CD8-positive, alpha-beta memory T cell (primary cell): ENCODE results near the gene DNAH5. TPM values are rescaled to one million over a fixed set of nuclear protein-coding genes. Genes with fewer than 3 reads are reported as not detected.

Experiments used
- CTCF ChIA-PET: fragments of 350-600 bp; sonication (Branson Sonifier 250); formaldehyde crosslinking; loops from one replicate; lab custom pipeline; 2021; ENCODE audit warnings: antibody characterized with exemption; lab: Charles Lee
- POLR2A ChIA-PET: fragments of 350-600 bp; sonication (Branson Sonifier 250); formaldehyde crosslinking; loops from one replicate; lab custom pipeline; 2021; ENCODE audit warnings: antibody characterized with exemption; lab: Charles Lee
- DNase-seq, 5 donors: peaks; one replicate each; pipeline versions ENCODE4 v3.0.0 to v3.0.0-alpha.2; 2020 to 2022; ENCODE audit warnings: mixed read lengths in 1 of 5
- H3K27ac ChIP-seq: one replicate; pipeline ENCODE4 v1.7.0; 2013; ENCODE audit warnings: low read depth, mild to moderate bottlenecking, low read length, moderate library complexity
- H3K27me3 ChIP-seq: 2 replicates; pipeline ENCODE4 v1.7.0; 2013; ENCODE audit warnings: low read length, mild to moderate bottlenecking; ENCODE audit not compliant: insufficient read depth, poor library complexity, severe bottlenecking
- H3K36me3 ChIP-seq: 2 replicates; pipeline ENCODE4 v1.7.0; 2013; ENCODE audit warnings: mild to moderate bottlenecking, low read length, moderate library complexity; ENCODE audit not compliant: insufficient read depth
- H3K4me1 ChIP-seq: 2 replicates; pipeline ENCODE4 v1.7.0; 2013; ENCODE audit warnings: mild to moderate bottlenecking, low read length, moderate library complexity; ENCODE audit not compliant: insufficient read depth
- H3K4me3 ChIP-seq: 2 replicates; pipeline ENCODE4 v1.7.0; 2013; ENCODE audit warnings: mild to moderate bottlenecking, low read length
- H3K9me3 ChIP-seq: 2 replicates; pipeline ENCODE4 v1.7.0; 2013; ENCODE audit warnings: mild to moderate bottlenecking, low read length
- H3K27ac Mint-ChIP-seq, 8 donors: one replicate each; pipeline ENCODE4 v1.8.0; 2020 to 2021; ENCODE audit warnings: mixed read lengths in 8 of 8, mild to moderate bottlenecking in 6 of 8, inconsistent platforms in 3 of 8, moderate library complexity in 3 of 8
- H3K27me3 Mint-ChIP-seq, 2 donors: one replicate each; pipeline ENCODE4 v1.8.0; 2020 to 2021; ENCODE audit warnings: mixed read lengths in 2 of 2, mild to moderate bottlenecking in 1 of 2, moderate library complexity in 1 of 2
- H3K36me3 Mint-ChIP-seq, 3 donors: one replicate each; pipeline ENCODE4 v1.8.0; 2020 to 2021; ENCODE audit warnings: mixed read lengths in 3 of 3, inconsistent platforms in 1 of 3, mild to moderate bottlenecking in 1 of 3
- H3K4me1 Mint-ChIP-seq, 3 donors: one replicate each; pipeline ENCODE4 v1.8.0; 2020 to 2021; ENCODE audit warnings: mixed read lengths in 3 of 3, inconsistent platforms in 1 of 3, mild to moderate bottlenecking in 1 of 3
- H3K4me3 Mint-ChIP-seq, 7 donors: one replicate each; pipeline ENCODE4 v1.8.0; 2020 to 2021; ENCODE audit warnings: mixed read lengths in 7 of 7, mild to moderate bottlenecking in 6 of 7, moderate library complexity in 4 of 7, inconsistent platforms in 2 of 7
- H3K9me3 Mint-ChIP-seq, 5 donors: one replicate each; pipeline ENCODE4 v1.8.0; 2020 to 2022; ENCODE audit warnings: mixed read lengths in 5 of 5, mild to moderate bottlenecking in 3 of 5, moderate library complexity in 2 of 5, inconsistent platforms in 1 of 5
- polyA plus RNA-seq: library from polyadenylated mRNA; unstranded; fragments of 300-500 nt; fragmentation: Illumina TruSeq; gene quantifications from one replicate; pipeline ENCODE4 v1.2.3, GENCODE V29; 2021
- total RNA-seq, 2 experiments: library from RNA; stranded (reverse); gene quantifications; one replicate each; pipeline ENCODE4 v1.2.3, GENCODE V29; 2021

DNAH5 gene
- total and polyA plus RNA-seq, 3 experiments from 2014 or later: not detected

GRCh38 chr5:13658761-13659160, 285.7 kb downstream of the DNAH5 start:
- peaks cover 0 to 9% (median under 1%) of the 10 kb centered on the region in 5 donors for H3K9me3 Mint-ChIP-seq
- peaks cover 0 to 2% of the 10 kb centered on the region in 2 donors for H3K27me3 Mint-ChIP-seq
- H3K4me3 Mint-ChIP-seq: no peak overlapping the region
- H3K27ac Mint-ChIP-seq: no peak overlapping the region
- no peaks in the 10 kb centered on the region for H3K36me3 Mint-ChIP-seq
- no peak for DNase-seq
- Histone ChIP-seq H3K9me3 (no peaks in the 10 kb centered on the region), H3K4me3 (no peak overlapping the region), H3K27me3 (no peaks in the 10 kb centered on the region), H3K4me1 (no peaks in the 10 kb centered on the region), H3K27ac (no peak overlapping the region), H3K36me3 (no peaks in the 10 kb centered on the region)
- CTCF ChIA-PET: no interaction called here
- H3K4me1 Mint-ChIP-seq: no peaks in the 10 kb centered on the region
- POLR2A ChIA-PET: no interaction called here

- H3K4me1 Mint-ChIP-seq: no peaks in the 10 kb centered on the region
- ChIA-PET POLR2A (no interaction called here), CTCF (no interaction called here)
Observed at GRCh38 chr5:13658152-13658551, 286.3 kb downstream of the DNAH5 start.

GRCh38 chr5:13653709-13654108, 290.8 kb downstream of the DNAH5 start:
- H3K27ac ChIP-seq: no peak overlapping the region
- DNase-seq: no peak
- H3K4me1 ChIP-seq: no peaks in the 10 kb centered on the region
- H3K9me3 Mint-ChIP-seq: peaks cover 2 to 10% (median 3%) of the 10 kb centered on the region in 5 donors
- peaks cover 0 to 2% of the 10 kb centered on the region in 2 donors for H3K27me3 Mint-ChIP-seq
- H3K4me3 Mint-ChIP-seq: no peak overlapping the region
- H3K4me1 Mint-ChIP-seq: no peaks in the 10 kb centered on the region
- H3K27me3 ChIP-seq: no peaks in the 10 kb centered on the region
- no peaks in the 10 kb centered on the region for H3K36me3 ChIP-seq
- H3K27ac Mint-ChIP-seq: no peak overlapping the region
- H3K36me3 Mint-ChIP-seq: no peaks in the 10 kb centered on the region
- no peaks in the 10 kb centered on the region for H3K9me3 ChIP-seq
- no peak overlapping the region for H3K4me3 ChIP-seq
- ChIA-PET POLR2A (no interaction called here), CTCF (interaction anchor here (1.5 kb wide), 1 partner anchor 12 kb away, joined by 3 read pairs; no protein-coding TSS in a partner anchor)

More at GRCh38 chr5:13658152-13658551, 286.3 kb downstream of the DNAH5 start:
- no peaks in the 10 kb centered on the region for H3K27me3 ChIP-seq
- H3K27ac ChIP-seq: no peak overlapping the region
- no peak overlapping the region for H3K27ac Mint-ChIP-seq
- peaks cover 0 to 12% (median 2%) of the 10 kb centered on the region in 5 donors for H3K9me3 Mint-ChIP-seq
- peaks cover 0 to 2% of the 10 kb centered on the region in 2 donors for H3K27me3 Mint-ChIP-seq
- H3K4me1 ChIP-seq: no peaks in the 10 kb centered on the region
- H3K36me3 ChIP-seq: no peaks in the 10 kb centered on the region
- H3K36me3 Mint-ChIP-seq: no peaks in the 10 kb centered on the region
- no peaks in the 10 kb centered on the region for H3K9me3 ChIP-seq
- no peak overlapping the region for H3K4me3 ChIP-seq
- no peak for DNase-seq
- no peak overlapping the region for H3K4me3 Mint-ChIP-seq

GRCh38 chr5:13649656-13650055, 294.8 kb downstream of the DNAH5 start:
- no peak for DNase-seq
- CTCF ChIA-PET: no interaction called here

GRCh38 chr5:13648822-13649221, 295.7 kb downstream of the DNAH5 start:
- no peak overlapping the region for H3K4me3 ChIP-seq
- H3K4me1 ChIP-seq: no peaks in the 10 kb centered on the region
- ChIA-PET CTCF (no interaction called here), POLR2A (no interaction called here)
- no peak for DNase-seq
- H3K36me3 ChIP-seq: no peaks in the 10 kb centered on the region
- Mint-ChIP-seq H3K4me1 (no peaks in the 10 kb centered on the region), H3K9me3 (peaks cover 0 to 13% (median 3%) of the 10 kb centered on the region in 5 donors), H3K27ac (no peak overlapping the region), H3K36me3 (no peaks in the 10 kb centered on the region), H3K27me3 (no peaks in the 10 kb centered on the region), H3K4me3 (no peak overlapping the region)
- H3K9me3 ChIP-seq: no peaks in the 10 kb centered on the region
- no peaks in the 10 kb centered on the region for H3K27me3 ChIP-seq
- no peak overlapping the region for H3K27ac ChIP-seq

More at GRCh38 chr5:13649656-13650055, 294.8 kb downstream of the DNAH5 start:
- POLR2A ChIA-PET: no interaction called here
- Mint-ChIP-seq H3K27ac (no peak overlapping the region), H3K4me1 (no peaks in the 10 kb centered on the region), H3K4me3 (no peak overlapping the region), H3K36me3 (no peaks in the 10 kb centered on the region), H3K27me3 (no peaks in the 10 kb centered on the region), H3K9me3 (peaks cover 2 to 13% (median 3%) of the 10 kb centered on the region in 5 donors)
- Histone ChIP-seq H3K4me1 (no peaks in the 10 kb centered on the region), H3K9me3 (no peaks in the 10 kb centered on the region), H3K36me3 (no peaks in the 10 kb centered on the region), H3K27me3 (no peaks in the 10 kb centered on the region), H3K27ac (no peak overlapping the region), H3K4me3 (no peak overlapping the region)

- Histone ChIP-seq H3K36me3 (no peaks in the 10 kb centered on the region), H3K4me1 (no peaks in the 10 kb centered on the region), H3K4me3 (no peak overlapping the region), H3K27ac (no peak overlapping the region), H3K9me3 (no peaks in the 10 kb centered on the region), H3K27me3 (no peaks in the 10 kb centered on the region)
- CTCF ChIA-PET: no interaction called here
- no peaks in the 10 kb centered on the region for H3K4me1 Mint-ChIP-seq
- H3K27me3 Mint-ChIP-seq: no peaks in the 10 kb centered on the region
- no peak overlapping the region for H3K4me3 Mint-ChIP-seq
- no peaks in the 10 kb centered on the region for H3K36me3 Mint-ChIP-seq
- no peak overlapping the region for H3K27ac Mint-ChIP-seq
- no peak for DNase-seq
- peaks cover 0 to 9% (median 4%) of the 10 kb centered on the region in 5 donors for H3K9me3 Mint-ChIP-seq
- POLR2A ChIA-PET: no interaction called here
Observed at GRCh38 chr5:13643734-13644133, 300.8 kb downstream of the DNAH5 start.

GRCh38 chr5:13643196-13643595, 301.3 kb downstream of the DNAH5 start:
- no peak for DNase-seq
- Histone ChIP-seq H3K27me3 (no peaks in the 10 kb centered on the region), H3K4me1 (no peaks in the 10 kb centered on the region), H3K4me3 (no peak overlapping the region), H3K36me3 (no peaks in the 10 kb centered on the region), H3K9me3 (no peaks in the 10 kb centered on the region), H3K27ac (no peak overlapping the region)
- ChIA-PET POLR2A (no interaction called here), CTCF (no interaction called here)
- Mint-ChIP-seq H3K4me3 (no peak overlapping the region), H3K36me3 (no peaks in the 10 kb centered on the region), H3K9me3 (peaks cover 0 to 10% (median 4%) of the 10 kb centered on the region in 5 donors), H3K27ac (no peak overlapping the region), H3K27me3 (no peaks in the 10 kb centered on the region), H3K4me1 (no peaks in the 10 kb centered on the region)
